ENCODE results near the gene AOC2.

AOC2 gene, protein sequence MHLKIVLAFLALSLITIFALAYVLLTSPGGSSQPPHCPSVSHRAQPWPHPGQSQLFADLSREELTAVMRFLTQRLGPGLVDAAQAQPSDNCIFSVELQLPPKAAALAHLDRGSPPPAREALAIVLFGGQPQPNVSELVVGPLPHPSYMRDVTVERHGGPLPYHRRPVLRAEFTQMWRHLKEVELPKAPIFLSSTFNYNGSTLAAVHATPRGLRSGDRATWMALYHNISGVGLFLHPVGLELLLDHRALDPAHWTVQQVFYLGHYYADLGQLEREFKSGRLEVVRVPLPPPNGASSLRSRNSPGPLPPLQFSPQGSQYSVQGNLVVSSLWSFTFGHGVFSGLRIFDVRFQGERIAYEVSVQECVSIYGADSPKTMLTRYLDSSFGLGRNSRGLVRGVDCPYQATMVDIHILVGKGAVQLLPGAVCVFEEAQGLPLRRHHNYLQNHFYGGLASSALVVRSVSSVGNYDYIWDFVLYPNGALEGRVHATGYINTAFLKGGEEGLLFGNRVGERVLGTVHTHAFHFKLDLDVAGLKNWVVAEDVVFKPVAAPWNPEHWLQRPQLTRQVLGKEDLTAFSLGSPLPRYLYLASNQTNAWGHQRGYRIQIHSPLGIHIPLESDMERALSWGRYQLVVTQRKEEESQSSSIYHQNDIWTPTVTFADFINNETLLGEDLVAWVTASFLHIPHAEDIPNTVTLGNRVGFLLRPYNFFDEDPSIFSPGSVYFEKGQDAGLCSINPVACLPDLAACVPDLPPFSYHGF

DNA sequence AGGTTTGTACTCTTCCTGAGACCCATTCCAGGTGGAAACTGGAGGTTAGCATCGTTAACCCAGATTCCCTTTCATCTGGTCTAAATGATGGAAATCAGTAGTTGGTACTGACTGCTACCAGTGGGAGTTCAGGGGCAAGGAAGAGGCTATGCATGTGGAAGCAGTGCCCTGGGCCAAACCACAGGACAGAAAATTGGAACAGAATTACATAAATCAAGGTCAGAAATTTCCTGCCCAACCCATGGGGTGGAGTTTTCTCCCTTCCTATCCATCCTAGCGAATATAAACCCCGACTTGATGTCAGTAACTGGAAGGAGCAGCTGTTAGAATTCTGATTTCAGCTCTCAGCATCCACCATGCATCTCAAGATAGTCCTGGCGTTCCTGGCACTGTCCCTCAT lies at the start of gene AOC2:
AOC2 (plus strand) TSS at position 310 of the 400 bp plus-strand sequence; CDS start at position 357, 47 bp downstream.
- Histone ChIP-seq H3K36me3 (ENCODE audit: insufficient read depth, low read length) (peaks cover 48% of the 10 kb centered on the region), H3K27me3 (ENCODE audit: control insufficient read depth in 1 of 2, insufficient read depth in 2 of 2, low read length in 2 of 2) (no peaks in the 10 kb centered on the region), H3K4me3 (ENCODE audit: low read depth in 1 of 2, low read length in 2 of 2) (no peak within 1 kb of the TSS), H3K27ac (ENCODE audit: low read depth, low read length) (no peak within 1 kb of the TSS), H3K9me3 (ENCODE audit: low read length) (no peaks in the 10 kb centered on the region), H3K4me1 (ENCODE audit: insufficient read depth, low read length) (peaks cover 11% of the 10 kb centered on the region), H3K9ac (ENCODE audit: low read length) (no peak within 1 kb of the TSS)

DNA sequence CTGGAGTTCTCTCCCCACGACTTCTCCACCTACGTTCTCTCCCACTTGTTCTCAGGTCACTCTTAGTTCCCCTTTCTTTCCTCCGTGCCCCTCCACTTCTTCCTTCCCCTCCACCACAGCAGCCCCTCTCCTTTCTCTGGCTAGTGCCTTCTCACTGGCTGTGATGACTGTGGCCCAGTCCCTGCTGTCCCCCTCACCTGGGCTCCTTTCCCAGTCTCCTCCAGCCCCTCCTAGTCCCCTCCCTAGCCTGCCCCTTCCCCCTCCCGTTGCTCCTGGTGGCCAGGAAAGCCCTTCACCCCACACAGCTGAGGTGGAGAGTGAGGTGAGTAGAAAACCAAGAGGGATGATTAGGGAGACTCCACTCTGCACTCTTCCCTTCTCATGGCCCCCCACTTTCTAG lies 49.3 kb upstream of the AOC2 start:
- no peak overlapping the region for H3K9ac ChIP-seq (ENCODE audit: low read length)
- no peak overlapping the region for H3K27ac ChIP-seq (ENCODE audit: low read depth, low read length)
- no peaks in the 10 kb centered on the region for H3K9me3 ChIP-seq (ENCODE audit: low read length)
- peaks cover 16% of the 10 kb centered on the region for H3K36me3 ChIP-seq (ENCODE audit: insufficient read depth, low read length)
- no peak overlapping the region for H3K4me3 ChIP-seq (ENCODE audit: low read depth in 1 of 2, low read length in 2 of 2)
- no peaks in the 10 kb centered on the region for H3K27me3 ChIP-seq (ENCODE audit: control insufficient read depth in 1 of 2, insufficient read depth in 2 of 2, low read length in 2 of 2)
- peaks cover 21% of the 10 kb centered on the region for H3K4me1 ChIP-seq (ENCODE audit: insufficient read depth, low read length)

DNA sequence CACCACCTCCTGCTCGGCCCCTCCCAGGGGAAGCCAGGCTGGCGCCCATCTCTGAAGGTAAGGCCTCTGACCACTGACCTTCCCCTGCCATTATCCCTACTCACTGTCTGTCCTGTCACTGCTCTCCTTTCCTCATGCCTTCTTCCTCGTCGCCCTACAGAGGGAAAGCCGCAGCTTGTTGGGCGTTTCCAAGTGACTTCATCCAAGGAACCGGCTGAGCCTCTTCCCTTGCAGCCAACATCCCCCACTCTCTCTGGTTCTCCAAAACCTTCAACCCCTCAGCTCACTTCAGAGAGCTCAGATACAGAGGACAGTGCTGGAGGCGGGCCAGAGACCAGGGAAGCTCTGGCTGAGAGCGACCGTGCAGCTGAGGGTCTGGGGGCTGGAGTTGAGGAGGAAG lies 48.9 kb upstream of the AOC2 start:
- peaks cover 21% of the 10 kb centered on the region for H3K4me1 ChIP-seq (ENCODE audit: insufficient read depth, low read length)
- H3K4me3 ChIP-seq (ENCODE audit: low read depth in 1 of 2, low read length in 2 of 2), result no peak overlapping the region
- peaks cover 16% of the 10 kb centered on the region for H3K36me3 ChIP-seq (ENCODE audit: insufficient read depth, low read length)
- H3K9ac ChIP-seq (ENCODE audit: low read length), result no peak overlapping the region
- no peak overlapping the region for H3K27ac ChIP-seq (ENCODE audit: low read depth, low read length)
- H3K27me3 ChIP-seq (ENCODE audit: control insufficient read depth in 1 of 2, insufficient read depth in 2 of 2, low read length in 2 of 2), result no peaks in the 10 kb centered on the region
- no peaks in the 10 kb centered on the region for H3K9me3 ChIP-seq (ENCODE audit: low read length)

DNA sequence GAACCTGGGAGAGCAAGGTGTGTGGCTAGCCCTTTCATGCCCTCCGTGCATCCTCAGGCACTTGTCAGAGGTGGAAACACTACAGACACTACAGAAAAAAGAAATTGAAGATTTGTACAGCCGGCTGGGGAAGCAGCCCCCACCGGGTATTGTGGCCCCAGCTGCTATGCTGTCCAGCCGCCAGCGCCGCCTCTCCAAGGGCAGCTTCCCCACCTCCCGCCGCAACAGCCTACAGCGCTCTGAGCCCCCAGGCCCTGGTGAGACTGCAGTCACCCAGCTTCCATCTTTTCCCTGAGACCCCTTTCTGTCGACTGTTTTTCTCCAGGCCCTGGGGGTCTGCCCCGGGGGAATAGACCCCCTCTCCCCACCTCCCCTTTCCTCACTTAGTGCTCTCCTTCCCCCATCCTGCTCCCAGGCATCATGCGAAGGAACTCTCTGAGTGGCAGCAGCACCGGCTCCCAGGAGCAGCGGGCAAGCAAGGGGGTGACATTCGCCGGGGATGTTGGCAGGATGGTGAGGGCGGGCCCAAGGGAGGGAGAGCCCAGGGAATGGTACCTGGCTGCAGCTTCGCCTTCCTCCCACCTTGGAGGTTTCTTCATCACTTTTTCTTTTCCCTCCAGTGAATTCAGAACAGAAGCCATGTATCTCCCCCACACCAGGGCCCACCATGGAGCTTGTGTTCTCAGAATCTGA lies 48.2 kb upstream of the AOC2 start:
- Histone ChIP-seq H3K27ac (ENCODE audit: low read depth, low read length) (no peak overlapping the region), H3K9ac (ENCODE audit: low read length) (no peak overlapping the region), H3K27me3 (ENCODE audit: control insufficient read depth in 1 of 2, insufficient read depth in 2 of 2, low read length in 2 of 2) (no peaks in the 10 kb centered on the region), H3K9me3 (ENCODE audit: low read length) (no peaks in the 10 kb centered on the region), H3K4me1 (ENCODE audit: insufficient read depth, low read length) (peaks cover 21% of the 10 kb centered on the region), H3K36me3 (ENCODE audit: insufficient read depth, low read length) (peaks cover 16% of the 10 kb centered on the region), H3K4me3 (ENCODE audit: low read depth in 1 of 2, low read length in 2 of 2) (no peak overlapping the region)

DNA sequence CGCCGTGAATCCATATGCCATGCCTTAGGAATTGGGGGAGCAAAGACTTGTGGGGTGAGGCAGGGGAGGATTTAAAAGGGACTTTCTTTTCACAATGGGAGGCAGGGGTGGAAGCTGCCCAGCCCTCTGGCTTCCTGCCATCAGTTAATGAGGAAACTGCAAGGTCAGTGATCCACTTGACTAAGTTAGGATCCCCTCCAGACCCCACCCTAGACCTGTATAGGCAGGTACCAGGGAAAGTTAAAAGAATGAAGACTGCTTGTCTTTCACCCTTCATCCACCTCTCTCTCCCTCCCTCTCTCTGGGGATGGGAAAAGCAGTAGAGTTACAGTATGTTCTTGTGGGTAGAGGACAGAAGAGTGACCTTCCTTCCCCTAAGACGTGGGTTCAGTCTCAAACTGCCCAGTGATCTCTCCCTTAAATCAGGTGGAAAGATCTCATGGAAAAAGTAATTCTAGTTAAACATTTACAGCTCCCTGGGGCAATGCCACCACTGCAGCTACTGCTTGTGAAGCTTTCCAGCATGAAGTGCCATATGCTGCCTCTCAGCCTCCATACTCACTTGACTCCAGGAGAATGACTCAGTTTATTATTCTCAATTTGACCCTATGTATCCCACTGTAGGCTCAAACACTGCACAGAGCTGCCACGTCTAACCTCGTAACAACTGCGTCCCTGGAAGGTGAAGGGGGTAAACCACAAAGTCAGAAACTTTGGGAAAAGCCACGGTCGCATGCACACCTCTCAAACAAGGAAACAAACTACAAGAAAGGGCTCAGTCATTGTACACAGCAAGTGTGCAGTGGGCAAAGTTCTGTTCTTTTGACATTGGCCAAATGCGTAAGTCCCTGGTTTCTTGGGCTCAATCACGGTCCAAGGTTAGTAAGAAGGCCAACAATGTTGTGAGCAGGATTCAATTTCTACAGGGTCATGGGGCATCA lies 47.0 kb upstream of the AOC2 start:
- H3K4me3 ChIP-seq (ENCODE audit: low read depth in 1 of 2, low read length in 2 of 2), result peak overlapping the region; percentile 89 to 95
- H3K27ac ChIP-seq (ENCODE audit: low read depth, low read length), result no peak overlapping the region
- H3K4me1 ChIP-seq (ENCODE audit: insufficient read depth, low read length), result peaks cover 21% of the 10 kb centered on the region
- peaks cover 16% of the 10 kb centered on the region for H3K36me3 ChIP-seq (ENCODE audit: insufficient read depth, low read length)
- no peaks in the 10 kb centered on the region for H3K27me3 ChIP-seq (ENCODE audit: control insufficient read depth in 1 of 2, insufficient read depth in 2 of 2, low read length in 2 of 2)
- no peaks in the 10 kb centered on the region for H3K9me3 ChIP-seq (ENCODE audit: low read length)
- peak overlapping the region; percentile 88 for H3K9ac ChIP-seq (ENCODE audit: low read length)

DNA sequence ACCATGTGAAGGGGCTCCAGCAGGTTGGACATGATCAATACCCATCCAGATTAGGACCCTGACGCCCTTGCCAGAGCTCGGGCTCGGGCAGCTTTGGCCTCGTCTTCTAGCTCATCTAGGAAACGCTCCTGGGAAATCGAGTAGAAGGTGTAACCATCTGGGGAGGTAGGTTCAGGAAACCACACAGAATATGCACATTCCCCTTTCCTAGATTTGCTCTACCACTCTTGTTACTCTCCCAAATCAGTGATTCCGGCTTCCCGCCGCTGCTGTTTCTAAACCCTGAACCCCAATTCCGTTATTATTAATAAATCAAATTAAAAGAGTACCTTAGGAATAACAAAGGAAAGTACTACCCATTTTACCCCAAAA lies 46.4 kb upstream of the AOC2 start:
- Histone ChIP-seq H3K9ac (ENCODE audit: low read length) (peak overlapping the region; percentile 88), H3K27ac (ENCODE audit: low read depth, low read length) (peak overlapping the region; percentile 82), H3K27me3 (ENCODE audit: control insufficient read depth in 1 of 2, insufficient read depth in 2 of 2, low read length in 2 of 2) (no peaks in the 10 kb centered on the region), H3K4me1 (ENCODE audit: insufficient read depth, low read length) (peaks cover 21% of the 10 kb centered on the region), H3K36me3 (ENCODE audit: insufficient read depth, low read length) (peaks cover 16% of the 10 kb centered on the region), H3K9me3 (ENCODE audit: low read length) (no peaks in the 10 kb centered on the region), H3K4me3 (ENCODE audit: low read depth in 1 of 2, low read length in 2 of 2) (peak overlapping the region; percentile 89 to 95)

DNA sequence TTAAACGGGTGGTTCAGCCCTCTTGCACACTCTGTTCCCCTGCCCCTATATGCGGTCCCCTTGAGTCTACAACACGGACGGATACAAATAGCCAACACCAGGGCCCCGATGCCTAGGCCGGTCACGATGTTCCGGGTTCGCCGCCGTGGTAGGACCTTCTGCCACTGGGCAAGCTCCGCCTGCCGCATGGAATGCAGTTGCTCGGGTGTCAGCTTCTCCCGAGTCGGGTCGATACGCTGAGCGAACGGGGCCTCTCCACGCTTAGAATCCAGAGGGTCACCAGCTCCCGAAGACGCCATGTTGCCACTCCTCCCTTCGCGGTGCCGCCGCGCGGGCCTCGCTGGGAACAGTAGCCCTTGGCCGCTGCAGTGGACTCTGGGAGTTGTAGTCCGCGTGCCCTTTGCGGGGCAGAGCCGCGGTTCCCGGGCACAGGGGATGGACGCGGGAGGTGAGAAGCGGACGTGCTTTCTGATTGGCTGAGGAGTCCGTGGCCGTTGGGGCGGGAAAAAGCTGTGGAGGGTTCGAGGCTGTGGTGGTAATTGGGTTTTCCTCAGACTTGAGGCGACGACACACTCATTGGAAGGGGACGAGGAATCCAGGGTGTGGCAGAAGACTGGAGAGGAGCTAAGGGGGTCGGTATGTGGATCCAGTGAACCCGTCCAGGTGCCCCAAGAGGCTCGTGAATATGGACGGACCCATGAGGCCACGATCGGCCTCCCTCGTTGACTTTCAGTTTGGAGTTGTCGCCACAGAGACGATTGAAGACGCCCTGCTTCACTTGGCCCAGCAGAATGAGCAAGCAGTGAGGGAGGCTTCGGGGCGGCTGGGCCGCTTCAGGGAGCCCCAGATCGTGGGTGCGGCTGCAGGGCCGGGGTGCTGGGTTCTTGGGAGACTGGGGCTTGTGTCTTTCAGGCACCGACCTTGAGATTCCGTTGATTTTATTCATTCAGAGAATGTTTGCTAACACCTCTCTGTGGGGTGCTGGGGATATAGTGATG lies 45.7 kb upstream of the AOC2 start, which contains the start of the genes CNTD1 and COA3:
CNTD1 (plus strand) TSS at position 479 of the 998 bp plus-strand sequence; CDS start at position 686, 207 bp downstream.
COA3 (minus strand) TSS at position 322 of the 998 bp plus-strand sequence; CDS start at position 299, 23 bp downstream.
- peak within 1 kb of the TSS; percentile 88 for H3K9ac ChIP-seq (ENCODE audit: low read length)
- H3K4me1 ChIP-seq (ENCODE audit: insufficient read depth, low read length), result peaks cover 21% of the 10 kb centered on the region
- H3K36me3 ChIP-seq (ENCODE audit: insufficient read depth, low read length), result peaks cover 16% of the 10 kb centered on the region
- peak within 1 kb of the TSS; percentile 89 to 95 for H3K4me3 ChIP-seq (ENCODE audit: low read depth in 1 of 2, low read length in 2 of 2)
- H3K9me3 ChIP-seq (ENCODE audit: low read length), result no peaks in the 10 kb centered on the region
- no peaks in the 10 kb centered on the region for H3K27me3 ChIP-seq (ENCODE audit: control insufficient read depth in 1 of 2, insufficient read depth in 2 of 2, low read length in 2 of 2)
- peak within 1 kb of the TSS; percentile 82 for H3K27ac ChIP-seq (ENCODE audit: low read depth, low read length)

DNA sequence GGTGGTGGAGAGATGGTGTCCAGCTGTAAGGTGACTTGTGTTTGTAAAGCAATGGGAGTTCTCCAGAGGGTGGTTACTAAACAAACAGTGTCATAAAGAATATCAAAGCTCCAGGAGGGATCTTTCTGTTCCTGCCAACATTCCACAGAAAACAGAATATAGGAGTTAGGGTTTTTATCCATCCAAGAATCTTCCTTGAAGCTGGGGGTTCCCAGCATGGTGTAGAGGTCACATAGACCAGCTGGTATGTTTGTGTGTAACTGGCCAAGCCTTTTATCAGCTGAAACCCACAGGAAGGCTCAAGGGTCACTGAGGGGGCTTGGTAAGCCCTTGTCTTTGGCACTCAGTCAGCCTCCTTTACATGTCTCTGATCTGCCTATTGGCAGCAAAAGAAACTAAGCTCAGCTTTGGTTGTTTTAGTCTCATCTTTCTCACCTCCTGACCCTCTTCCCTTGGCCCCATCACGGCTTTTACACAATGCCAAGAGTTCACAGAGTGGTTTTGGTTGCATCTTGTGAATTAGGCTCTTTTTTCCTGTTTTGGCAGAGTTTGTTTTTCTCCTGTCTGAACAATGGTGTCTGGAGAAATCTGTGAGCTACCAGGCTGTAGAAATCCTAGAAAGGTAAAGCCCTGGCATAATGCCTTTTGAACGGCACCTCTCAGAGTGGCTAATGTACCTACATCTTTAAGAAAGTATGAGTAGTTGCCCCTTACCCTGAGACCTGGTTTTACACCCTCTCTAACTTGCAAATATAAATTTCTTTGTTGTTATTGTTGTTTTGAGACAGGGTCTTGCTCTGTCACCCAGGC lies 41.1 kb upstream of the AOC2 start:
- Histone ChIP-seq H3K36me3 (ENCODE audit: insufficient read depth, low read length) (no peaks in the 10 kb centered on the region), H3K9ac (ENCODE audit: low read length) (no peak overlapping the region), H3K27me3 (ENCODE audit: control insufficient read depth in 1 of 2, insufficient read depth in 2 of 2, low read length in 2 of 2) (no peaks in the 10 kb centered on the region), H3K4me1 (ENCODE audit: insufficient read depth, low read length) (peaks cover 5% of the 10 kb centered on the region), H3K9me3 (ENCODE audit: low read length) (no peaks in the 10 kb centered on the region), H3K27ac (ENCODE audit: low read depth, low read length) (no peak overlapping the region), H3K4me3 (ENCODE audit: low read depth in 1 of 2, low read length in 2 of 2) (no peak overlapping the region)

DNA sequence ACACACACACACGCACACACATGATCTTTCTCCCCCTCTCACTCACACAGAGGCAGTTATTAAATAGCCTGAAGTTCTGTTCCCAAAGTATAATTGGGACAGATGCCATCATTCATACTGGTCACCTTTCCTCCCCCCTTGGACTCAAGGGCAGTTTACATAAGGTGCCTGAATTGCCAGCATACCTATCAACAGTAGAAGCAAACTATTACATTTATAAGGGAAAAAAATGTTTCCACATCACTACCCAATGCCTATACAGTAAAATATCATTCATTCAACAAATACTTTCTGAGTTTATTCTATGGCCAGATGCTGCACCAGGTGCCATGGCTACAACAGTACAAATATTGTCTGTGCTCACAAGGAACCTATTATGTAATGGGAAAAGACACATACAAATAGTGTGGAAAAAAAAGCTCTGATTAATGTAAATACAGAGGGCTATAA lies 39.4 kb upstream of the AOC2 start:
- Histone ChIP-seq H3K36me3 (ENCODE audit: insufficient read depth, low read length) (no peaks in the 10 kb centered on the region), H3K4me3 (ENCODE audit: low read depth in 1 of 2, low read length in 2 of 2) (no peak overlapping the region), H3K27ac (ENCODE audit: low read depth, low read length) (no peak overlapping the region), H3K9me3 (ENCODE audit: low read length) (no peaks in the 10 kb centered on the region), H3K4me1 (ENCODE audit: insufficient read depth, low read length) (peaks cover 10% of the 10 kb centered on the region), H3K9ac (ENCODE audit: low read length) (no peak overlapping the region), H3K27me3 (ENCODE audit: control insufficient read depth in 1 of 2, insufficient read depth in 2 of 2, low read length in 2 of 2) (no peaks in the 10 kb centered on the region)
